Left hindlimb (tissue), 1 donor: ENCODE results near the gene RBM25.

ENCODE experiments used
- DNase-seq: peaks from one replicate; pipeline ENCODE4 v3.0.0-alpha.2; 2018

Gene RBM25

DNA sequence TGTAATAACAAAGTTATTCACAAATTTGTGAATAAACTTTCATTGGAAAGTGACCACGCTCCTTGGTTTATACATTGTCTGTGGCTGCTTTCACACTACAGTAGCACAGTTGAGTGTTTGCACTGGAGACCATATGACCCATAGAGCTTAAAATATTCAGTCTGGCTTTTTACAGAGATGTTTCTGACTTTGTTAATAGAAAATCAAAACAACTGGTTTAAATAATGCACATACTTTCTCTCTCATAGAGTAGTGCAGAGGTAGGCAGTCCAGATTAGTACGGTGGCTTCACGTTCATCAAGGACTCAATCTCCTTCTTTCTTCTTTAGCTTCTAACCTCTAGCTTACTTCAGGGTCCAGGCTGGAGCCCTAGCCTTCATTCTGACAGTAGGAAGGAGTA lies 114.2 kb downstream of the RBM25 start:
- DNase-seq = no peak

- DNase-seq = no peak
These were observed 114.9 kb downstream of the RBM25 start for GRCh38 chr14:73173092-73173735.
